GM12875 (cell line): ENCODE measurements around the gene HOXA9.

Experiments used
- H3K4me3 ChIP-seq: one replicate; pipeline ENCODE4 v1.5.1; 2011; ENCODE audit warnings: low read depth, low read length, control low read depth
- TF ChIP-seq, protein P1 (sequence below): IDR thresholded peaks from 2 replicates; pipeline ENCODE4 v1.5.1; 2011; ENCODE audit warnings: low read depth, mild to moderate bottlenecking, control low read depth, inconsistent platforms, low read length, moderate library complexity, borderline replicate concordance; ENCODE audit not compliant: insufficient read depth

The HOXA9 gene

DNA sequence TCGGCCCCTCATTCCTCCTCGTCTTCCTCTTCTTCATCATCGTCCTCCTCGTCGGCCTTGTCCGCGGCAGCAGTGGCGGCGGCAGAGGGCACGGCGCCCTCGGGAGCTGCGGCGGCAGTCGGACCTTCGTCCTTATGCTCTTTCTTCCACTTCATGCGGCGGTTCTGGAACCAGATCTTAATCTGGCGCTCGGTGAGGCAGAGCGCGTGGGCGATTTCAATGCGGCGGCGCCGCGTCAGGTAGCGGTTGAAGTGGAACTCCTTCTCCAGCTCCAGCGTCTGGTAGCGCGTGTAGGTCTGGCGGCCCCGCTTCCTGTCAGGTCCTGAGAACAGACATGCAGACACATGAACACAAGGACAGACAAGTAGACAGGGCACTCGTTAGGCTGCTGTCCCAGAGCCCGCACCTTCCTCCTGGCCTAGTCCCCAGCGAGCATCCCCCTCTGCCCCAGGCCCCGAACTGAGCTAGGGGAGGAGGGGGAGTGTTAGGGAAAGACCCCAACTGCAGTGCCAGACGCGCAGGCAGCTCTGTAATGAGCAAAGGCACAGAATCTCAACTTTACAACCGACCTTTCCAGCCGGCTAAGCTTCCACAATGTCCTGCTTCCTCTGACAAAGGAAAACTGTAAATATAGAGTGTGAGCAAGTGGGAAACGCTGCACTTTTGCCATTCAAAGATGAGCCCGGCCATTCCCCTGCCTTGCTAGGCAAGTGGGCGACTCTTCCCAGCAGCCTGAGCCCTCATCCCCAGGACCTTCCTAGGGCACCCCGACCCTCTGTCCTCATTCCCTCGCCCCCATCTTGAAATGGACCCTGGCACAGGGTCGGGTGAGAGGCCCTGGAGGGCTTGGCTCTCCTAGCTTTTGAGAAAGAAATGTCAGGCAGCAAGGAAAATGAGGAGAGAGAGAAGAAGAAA is 10.2 kb downstream of the HOXA9 start:
- no peak overlapping the region for H3K4me3 ChIP-seq
- TF ChIP-seq, protein P1, sequence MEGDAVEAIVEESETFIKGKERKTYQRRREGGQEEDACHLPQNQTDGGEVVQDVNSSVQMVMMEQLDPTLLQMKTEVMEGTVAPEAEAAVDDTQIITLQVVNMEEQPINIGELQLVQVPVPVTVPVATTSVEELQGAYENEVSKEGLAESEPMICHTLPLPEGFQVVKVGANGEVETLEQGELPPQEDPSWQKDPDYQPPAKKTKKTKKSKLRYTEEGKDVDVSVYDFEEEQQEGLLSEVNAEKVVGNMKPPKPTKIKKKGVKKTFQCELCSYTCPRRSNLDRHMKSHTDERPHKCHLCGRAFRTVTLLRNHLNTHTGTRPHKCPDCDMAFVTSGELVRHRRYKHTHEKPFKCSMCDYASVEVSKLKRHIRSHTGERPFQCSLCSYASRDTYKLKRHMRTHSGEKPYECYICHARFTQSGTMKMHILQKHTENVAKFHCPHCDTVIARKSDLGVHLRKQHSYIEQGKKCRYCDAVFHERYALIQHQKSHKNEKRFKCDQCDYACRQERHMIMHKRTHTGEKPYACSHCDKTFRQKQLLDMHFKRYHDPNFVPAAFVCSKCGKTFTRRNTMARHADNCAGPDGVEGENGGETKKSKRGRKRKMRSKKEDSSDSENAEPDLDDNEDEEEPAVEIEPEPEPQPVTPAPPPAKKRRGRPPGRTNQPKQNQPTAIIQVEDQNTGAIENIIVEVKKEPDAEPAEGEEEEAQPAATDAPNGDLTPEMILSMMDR = no peak

DNA sequence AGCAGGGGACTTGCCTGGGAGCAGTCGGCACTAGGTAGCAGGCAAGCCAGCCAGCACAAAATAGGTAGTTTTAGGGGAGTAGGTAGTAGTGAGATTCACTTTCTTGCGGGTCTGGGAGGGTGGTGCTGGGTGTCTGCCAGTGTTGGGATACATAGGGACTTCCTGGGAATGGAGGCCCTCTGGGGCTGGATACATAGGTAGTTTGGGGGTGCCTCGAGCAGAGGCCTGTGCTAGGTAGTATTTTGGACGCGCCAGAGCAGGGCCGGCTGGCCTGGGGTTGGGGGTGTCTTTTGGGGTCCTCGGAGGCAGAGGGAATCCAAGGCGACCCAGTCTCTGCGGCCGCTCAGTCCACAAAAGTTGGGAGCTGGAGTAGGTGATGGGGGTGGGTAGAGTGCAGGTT is 11.0 kb downstream of the HOXA9 start:
- TF ChIP-seq, protein P1 = no peak
- H3K4me3 ChIP-seq = no peak overlapping the region

DNA sequence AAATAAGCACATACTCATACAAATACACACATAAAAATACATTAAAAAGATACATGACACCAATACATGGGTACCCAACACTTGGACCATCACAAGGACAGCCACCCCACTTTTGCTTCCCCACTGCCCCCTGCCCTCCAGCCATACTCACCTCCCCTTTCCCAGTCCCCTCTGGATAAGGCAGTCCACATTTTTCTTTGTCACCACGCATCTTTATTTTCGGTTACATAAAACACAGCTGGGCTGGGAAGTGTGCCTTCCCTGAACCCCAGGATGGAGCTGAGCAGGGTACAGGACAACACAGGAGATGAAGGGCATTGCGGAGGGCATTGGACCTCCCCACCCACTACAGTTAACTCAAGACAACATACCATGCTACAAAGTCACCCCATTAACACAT is 11.8 kb downstream of the HOXA9 start:
- H3K4me3 ChIP-seq = no peak overlapping the region
- TF ChIP-seq, protein P1 = no peak

DNA sequence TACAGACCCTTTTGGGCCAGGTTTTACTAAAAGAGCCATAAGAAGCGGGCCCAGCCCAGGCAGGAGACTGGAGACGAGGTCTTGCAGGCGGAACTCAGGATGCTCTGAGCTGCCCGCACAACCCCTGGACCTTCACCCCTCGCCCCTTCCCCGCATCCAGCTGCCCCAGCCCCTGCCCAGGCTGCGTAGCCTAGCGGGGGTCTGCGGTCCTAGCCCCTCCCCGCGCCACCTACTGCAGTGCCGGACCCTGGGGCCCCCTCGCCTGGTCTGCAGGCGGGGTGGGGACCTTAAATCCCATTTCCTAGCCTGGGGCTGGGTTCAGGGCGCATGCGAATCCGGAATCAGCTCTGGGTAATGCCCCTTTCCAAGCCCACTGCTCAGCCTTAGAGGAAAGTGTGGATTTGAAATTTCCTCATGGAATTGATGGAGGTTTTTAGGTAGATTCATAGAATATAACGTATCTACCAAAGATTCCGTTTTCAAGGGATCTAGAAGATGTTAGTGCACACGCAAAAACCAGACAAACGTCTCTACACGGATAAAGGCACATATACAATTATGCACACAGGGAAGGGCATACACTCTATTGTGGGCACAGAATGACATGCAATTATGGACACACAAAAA is 12.4 kb downstream of the HOXA9 start:
- TF ChIP-seq, protein P1 = no peak
- no peak overlapping the region for H3K4me3 ChIP-seq

DNA sequence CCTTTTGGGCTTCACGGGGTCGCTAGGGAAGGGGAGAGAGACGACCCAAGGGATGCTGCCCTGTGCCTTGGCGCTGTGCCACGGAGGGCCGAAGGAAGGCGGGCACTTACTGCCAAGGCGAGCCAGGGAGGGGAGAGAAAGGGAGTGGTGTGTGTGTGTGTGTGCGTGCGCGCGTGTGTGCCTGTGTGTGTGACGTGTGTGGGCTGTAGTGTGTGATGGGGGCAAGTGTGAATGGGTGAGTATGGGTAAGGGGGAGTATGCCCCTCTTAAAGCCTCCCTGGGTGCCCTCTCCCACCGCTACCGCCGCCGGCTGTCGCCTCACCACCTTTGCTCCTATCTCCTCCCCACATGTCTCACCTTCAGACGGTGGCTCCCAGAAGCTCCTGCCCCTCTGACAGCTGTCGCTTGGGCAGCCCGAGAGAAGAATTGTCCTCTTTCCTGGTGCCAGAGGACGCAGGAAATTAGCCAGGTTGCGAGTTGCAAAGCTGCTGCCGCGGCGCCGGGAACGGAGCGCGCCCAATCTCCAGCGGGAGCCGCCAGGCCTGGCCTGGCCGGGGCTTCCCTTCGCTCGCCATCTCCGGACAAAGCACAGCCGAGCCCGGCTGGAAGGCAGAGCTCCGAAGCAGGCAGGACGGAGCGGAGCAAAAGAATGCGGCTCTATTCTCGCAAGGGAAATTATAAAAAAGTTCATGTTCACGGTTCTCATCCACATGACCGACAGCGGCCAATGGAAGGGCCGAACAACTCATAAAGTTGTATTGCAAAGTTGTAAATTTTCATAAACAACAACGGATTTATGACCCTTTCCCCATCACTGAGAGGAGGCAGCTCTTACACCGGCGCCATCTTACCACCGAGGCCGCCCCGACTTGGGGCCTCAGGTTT is 13.2 kb downstream of the HOXA9 start, which contains the start of gene HOXA3:
HOXA3 (minus strand) TSS at position 653 of the 885 bp plus-strand sequence. CDS start 41,943 bp downstream, outside the sequence.
- H3K4me3 ChIP-seq = no peak within 1 kb of the TSS
- TF ChIP-seq, protein P1 = no peak

DNA sequence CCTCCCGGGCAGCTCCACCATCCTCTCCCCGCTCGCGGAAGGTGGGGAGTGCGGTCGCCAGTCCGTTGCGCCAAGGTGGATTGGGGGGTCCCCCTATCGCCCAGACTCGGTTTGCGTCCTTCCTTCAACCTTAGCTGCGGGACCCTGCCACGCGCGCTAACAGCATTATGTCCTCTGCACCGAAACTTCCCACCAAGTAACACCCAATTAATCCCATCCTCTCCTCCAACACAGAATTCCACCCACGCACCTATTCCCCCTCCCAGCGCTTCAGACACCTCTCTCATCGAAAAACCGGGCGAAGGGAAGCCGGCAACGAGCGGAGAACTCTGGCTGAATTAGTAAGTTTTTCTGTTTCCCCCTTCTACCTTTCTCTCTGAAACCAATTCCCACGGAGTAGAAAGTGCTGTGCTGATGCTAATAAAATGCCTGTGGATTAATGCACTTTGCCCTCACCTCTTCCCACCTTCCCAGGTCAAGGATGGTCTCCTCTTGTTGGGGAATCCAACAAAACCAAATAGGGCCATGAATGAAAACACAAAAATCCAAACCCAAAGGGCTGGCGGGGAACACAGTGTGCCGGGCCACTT is 13.9 kb downstream of the HOXA9 start:
- TF ChIP-seq, protein P1 = no peak
- H3K4me3 ChIP-seq = peak overlapping the region; percentile 33
